ENCODE data around the gene PINLYP. TPM values are rescaled to one million over a fixed set of nuclear protein-coding genes. Genes with fewer than 3 reads are reported as not detected.

The PINLYP gene
- total RNA-seq, 1 donor from 2014 or later, result 2.2 TPM

DNA sequence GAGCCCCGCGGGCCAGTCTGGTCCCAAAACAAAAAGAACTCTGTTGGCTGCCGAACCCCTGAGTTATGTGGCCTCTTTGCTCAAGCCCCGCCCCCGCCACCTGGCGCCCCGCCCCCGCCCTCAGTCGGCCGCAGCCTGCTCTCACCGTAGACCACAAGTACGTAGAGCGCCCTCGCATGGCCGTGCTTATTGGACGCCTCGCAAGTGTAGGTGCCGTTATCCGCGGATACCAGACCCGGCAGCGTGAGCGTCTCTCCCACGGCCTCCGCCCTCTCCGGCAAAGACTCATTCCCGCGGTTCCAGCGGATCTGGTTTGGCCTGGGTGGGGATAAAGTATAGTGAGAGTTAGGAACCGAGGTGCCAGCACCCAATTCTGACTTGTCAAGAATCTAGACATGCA, 49.3 kb downstream of the PINLYP start:
- intact Hi-C loops (cut with DNase I), result no loop called here
- H3K4me3 ChIP-seq, result no peak overlapping the region
- TF ChIP-seq, protein P1, sequence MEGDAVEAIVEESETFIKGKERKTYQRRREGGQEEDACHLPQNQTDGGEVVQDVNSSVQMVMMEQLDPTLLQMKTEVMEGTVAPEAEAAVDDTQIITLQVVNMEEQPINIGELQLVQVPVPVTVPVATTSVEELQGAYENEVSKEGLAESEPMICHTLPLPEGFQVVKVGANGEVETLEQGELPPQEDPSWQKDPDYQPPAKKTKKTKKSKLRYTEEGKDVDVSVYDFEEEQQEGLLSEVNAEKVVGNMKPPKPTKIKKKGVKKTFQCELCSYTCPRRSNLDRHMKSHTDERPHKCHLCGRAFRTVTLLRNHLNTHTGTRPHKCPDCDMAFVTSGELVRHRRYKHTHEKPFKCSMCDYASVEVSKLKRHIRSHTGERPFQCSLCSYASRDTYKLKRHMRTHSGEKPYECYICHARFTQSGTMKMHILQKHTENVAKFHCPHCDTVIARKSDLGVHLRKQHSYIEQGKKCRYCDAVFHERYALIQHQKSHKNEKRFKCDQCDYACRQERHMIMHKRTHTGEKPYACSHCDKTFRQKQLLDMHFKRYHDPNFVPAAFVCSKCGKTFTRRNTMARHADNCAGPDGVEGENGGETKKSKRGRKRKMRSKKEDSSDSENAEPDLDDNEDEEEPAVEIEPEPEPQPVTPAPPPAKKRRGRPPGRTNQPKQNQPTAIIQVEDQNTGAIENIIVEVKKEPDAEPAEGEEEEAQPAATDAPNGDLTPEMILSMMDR (IDR thresholded peaks at IDR 0.05), result no peak
- H3K27me3 ChIP-seq, result no peaks in the 10 kb centered on the region
- no peaks in the 10 kb centered on the region for H3K9me3 ChIP-seq
- no peaks in the 10 kb centered on the region for H3K36me3 ChIP-seq
- no peak overlapping the region for H3K27ac ChIP-seq
- DNase-seq (ENCODE audit: low spot score in 2 of 2), result peak; percentile 27 to 71
- peaks cover 0 to 7% of the 10 kb centered on the region in 2 donors for H3K4me1 ChIP-seq

DNA sequence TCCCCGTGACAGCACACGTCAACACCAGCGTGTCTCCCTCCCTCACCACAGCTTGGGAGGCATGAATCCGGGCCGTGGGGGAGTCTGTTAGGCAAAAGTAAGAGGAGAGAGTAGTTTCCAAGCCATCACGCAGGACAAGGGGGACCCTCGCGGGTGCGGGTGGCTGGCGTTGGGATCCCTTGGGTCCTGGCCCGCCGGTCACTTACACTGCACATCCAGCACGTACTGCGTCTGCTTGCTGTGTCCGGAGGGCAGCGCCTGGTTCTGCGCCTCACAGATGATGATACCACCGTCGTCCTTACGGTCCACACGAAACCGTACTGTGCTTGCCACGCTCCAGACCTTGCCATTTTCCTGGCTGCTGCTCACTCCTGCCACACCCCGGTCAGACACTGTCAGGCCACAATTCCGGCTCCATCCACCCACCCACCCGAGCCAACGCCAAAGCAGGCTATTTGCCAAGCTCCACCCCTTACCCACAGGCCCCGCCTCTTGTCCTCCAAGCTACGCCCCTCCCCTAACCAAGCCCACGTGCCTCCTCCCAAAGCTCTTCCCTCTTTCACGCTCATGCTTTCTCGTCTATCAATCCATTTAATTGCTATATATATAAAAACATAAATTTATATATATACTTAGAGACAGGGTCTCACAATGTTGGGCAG, 50.4 kb downstream of the PINLYP start:
- no peaks in the 10 kb centered on the region for H3K9me3 ChIP-seq
- no peak overlapping the region for H3K4me3 ChIP-seq
- H3K4me1 ChIP-seq, result no peaks in the 10 kb centered on the region
- DNase-seq (ENCODE audit: low spot score in 2 of 2), result no peak
- intact Hi-C loops (cut with DNase I), result no loop called here
- H3K27me3 ChIP-seq, result no peaks in the 10 kb centered on the region
- TF ChIP-seq, protein P1 (IDR thresholded peaks at IDR 0.05), result no peak
- H3K36me3 ChIP-seq, result no peaks in the 10 kb centered on the region
- H3K27ac ChIP-seq, result no peak overlapping the region

DNA sequence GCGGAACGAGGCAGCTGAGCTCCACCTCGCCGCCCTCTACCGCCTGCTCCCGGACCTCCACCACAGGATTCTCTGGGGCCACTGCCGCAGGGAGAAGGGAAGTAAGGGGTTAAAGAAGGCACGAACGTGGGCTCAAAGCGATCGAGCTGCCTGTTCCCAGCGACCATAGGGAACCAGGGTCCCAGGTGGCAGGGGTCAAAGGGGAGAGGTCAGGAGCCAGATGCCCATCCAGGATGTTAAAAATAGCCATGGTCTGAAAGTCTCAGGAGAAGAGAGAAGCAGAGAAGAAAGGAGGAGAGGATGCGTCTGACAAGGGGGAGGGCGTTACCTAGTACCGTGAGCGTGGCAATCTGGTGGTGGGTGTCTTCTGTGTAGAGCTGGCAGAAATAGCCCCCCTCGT, 51.2 kb downstream of the PINLYP start:
- no peaks in the 10 kb centered on the region for H3K9me3 ChIP-seq
- TF ChIP-seq, protein P1 (IDR thresholded peaks at IDR 0.05), result no peak
- no peaks in the 10 kb centered on the region for H3K27me3 ChIP-seq
- H3K27ac ChIP-seq, result no peak overlapping the region
- DNase-seq (ENCODE audit: low spot score in 2 of 2), result no peak
- intact Hi-C loops (cut with DNase I), result no loop called here
- H3K4me1 ChIP-seq, result no peaks in the 10 kb centered on the region
- no peak overlapping the region for H3K4me3 ChIP-seq
- no peaks in the 10 kb centered on the region for H3K36me3 ChIP-seq

DNA sequence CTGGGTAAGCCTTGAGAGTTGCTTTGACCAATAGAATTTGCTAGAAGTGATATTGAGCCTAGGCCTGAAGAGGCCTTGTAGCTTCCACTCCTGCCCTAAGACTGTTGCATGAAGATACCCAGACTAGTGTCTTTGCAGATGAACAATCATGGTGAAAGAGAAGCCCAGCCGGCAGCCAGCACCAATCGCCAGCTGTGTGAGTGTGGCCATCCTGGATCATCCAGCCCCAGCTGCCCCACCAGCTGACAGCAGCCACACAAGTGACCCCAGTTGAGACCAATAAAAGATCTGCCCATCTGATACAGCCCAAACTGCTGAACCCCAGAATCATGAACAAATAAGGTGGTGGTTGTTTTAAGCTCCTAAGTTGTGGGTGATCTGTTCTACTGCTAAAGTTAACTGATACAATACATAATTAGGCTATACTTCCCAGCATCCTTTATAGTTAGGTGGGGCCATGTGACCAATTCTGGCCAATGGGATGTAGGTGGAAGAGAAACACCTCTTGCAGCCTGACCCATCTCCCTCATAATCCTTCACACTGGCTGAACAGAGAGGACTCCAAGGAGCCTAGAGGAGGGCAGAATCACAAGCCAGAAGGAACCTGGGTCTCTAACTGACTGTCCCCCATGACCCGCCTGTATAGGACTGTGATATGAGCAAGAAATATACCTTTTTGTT, 53.2 kb downstream of the PINLYP start:
- Histone ChIP-seq H3K4me1 (no peaks in the 10 kb centered on the region), H3K4me3 (no peak overlapping the region), H3K27ac (no peak overlapping the region), H3K9me3 (no peaks in the 10 kb centered on the region), H3K27me3 (no peaks in the 10 kb centered on the region), H3K36me3 (no peaks in the 10 kb centered on the region)
- no peak for DNase-seq (ENCODE audit: low spot score in 2 of 2)
- TF ChIP-seq, protein P1 (IDR thresholded peaks at IDR 0.05), result no peak
- intact Hi-C loops (cut with DNase I), result no loop called here

DNA sequence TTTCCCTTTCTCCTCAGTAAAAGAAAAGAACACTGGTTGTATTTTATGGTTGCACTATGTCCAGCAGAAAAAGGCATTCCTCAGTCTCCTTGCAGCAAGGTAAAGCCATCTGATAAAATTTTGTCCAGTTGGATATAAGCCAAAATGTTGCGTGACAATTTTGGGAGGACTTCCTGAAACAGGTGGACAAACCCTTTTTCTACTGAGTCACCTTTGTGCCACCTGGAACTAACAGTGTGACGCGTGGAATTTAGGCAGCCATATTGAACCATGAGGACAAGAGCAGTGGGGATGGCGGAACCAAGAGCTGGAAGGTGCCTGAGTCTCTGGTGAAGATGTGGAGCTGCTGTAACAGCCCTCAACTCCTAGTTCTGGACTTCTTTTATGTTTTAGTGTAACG, 55.9 kb downstream of the PINLYP start:
- no peak overlapping the region for H3K27ac ChIP-seq
- no peaks in the 10 kb centered on the region for H3K27me3 ChIP-seq
- no peak for DNase-seq (ENCODE audit: low spot score in 2 of 2)
- H3K4me3 ChIP-seq, result no peak overlapping the region
- H3K9me3 ChIP-seq, result no peaks in the 10 kb centered on the region
- H3K4me1 ChIP-seq, result no peaks in the 10 kb centered on the region
- intact Hi-C loops (cut with DNase I), result no loop called here
- H3K36me3 ChIP-seq, result no peaks in the 10 kb centered on the region
- TF ChIP-seq, protein P1 (IDR thresholded peaks at IDR 0.05), result no peak

Other genes starting within 250 kb of the PINLYP start
- gene CD177, start 222.1 kb upstream of the PINLYP start, total RNA-seq, result not detected
- not detected for gene TEX101, start 160.9 kb upstream of the PINLYP start, total RNA-seq
- not detected for gene LYPD3, start 110.2 kb upstream of the PINLYP start, total RNA-seq
- 1.8 TPM for gene PHLDB3, start 71.1 kb upstream of the PINLYP start, total RNA-seq
- gene ETHE1, start 48.6 kb upstream of the PINLYP start, total RNA-seq, result 118 TPM
- gene ZNF575, start 42.6 kb upstream of the PINLYP start, total RNA-seq, result not detected
- gene XRCC1, start 274 bp upstream of the PINLYP start, total RNA-seq, result 6.4 TPM
- 17.2 TPM for gene IRGQ, start 20.3 kb downstream of the PINLYP start, total RNA-seq
- 3.1 TPM for gene ZNF576, start 20.8 kb downstream of the PINLYP start, total RNA-seq
- 0.32 TPM for gene SRRM5, start 36.3 kb downstream of the PINLYP start, total RNA-seq
- 37.3 TPM for gene ZNF428, start 43.8 kb downstream of the PINLYP start, total RNA-seq
- 3.5 TPM for gene CADM4, start 64.0 kb downstream of the PINLYP start, total RNA-seq
- 30.2 TPM for gene PLAUR, start 94.4 kb downstream of the PINLYP start, total RNA-seq
- not detected for gene IRGC, start 140.3 kb downstream of the PINLYP start, total RNA-seq
- 126 TPM for gene SMG9, start 179.2 kb downstream of the PINLYP start, total RNA-seq
- 2.3 TPM for gene KCNN4, start 205.2 kb downstream of the PINLYP start, total RNA-seq
- gene LYPD5, start 226.6 kb downstream of the PINLYP start, total RNA-seq, result not detected

Measured in ascending aorta (tissue), 2 donors.